CD4-positive, alpha-beta T cell treated with Interleukin-4 for 4 hours (primary cell): ENCODE data around the gene ORC6.

ENCODE experiments used
- DNase-seq: peaks from one replicate; pipeline ENCODE4 v3.0.0-alpha.2; 2020

Gene ORC6

GRCh38 chr16:46702030-46702429 lies 12.6 kb downstream of the ORC6 start:
- DNase-seq: no peak

GRCh38 chr16:46706642-46707041 lies 17.2 kb downstream of the ORC6 start:
- no peak for DNase-seq

- DNase-seq: no peak
Measured at GRCh38 chr16:46709469-46710005, 20.1 kb downstream of the ORC6 start.

- DNase-seq: no peak
Measured at GRCh38 chr16:46711106-46712058, 21.9 kb downstream of the ORC6 start.

- no peak for DNase-seq
Measured at GRCh38 chr16:46712911-46713310, 23.5 kb downstream of the ORC6 start.

GRCh38 chr16:46713634-46714033 lies 24.2 kb downstream of the ORC6 start:
- DNase-seq: no peak

- DNase-seq: no peak
Measured at GRCh38 chr16:46714797-46715591, 25.5 kb downstream of the ORC6 start.

GRCh38 chr16:46715769-46716305 lies 26.4 kb downstream of the ORC6 start:
- DNase-seq: no peak

- no peak for DNase-seq
Measured at GRCh38 chr16:46717692-46718091, 28.2 kb downstream of the ORC6 start.

GRCh38 chr16:46718214-46718613 lies 28.8 kb downstream of the ORC6 start:
- DNase-seq: no peak

GRCh38 chr16:46719528-46719927 lies 30.1 kb downstream of the ORC6 start:
- no peak for DNase-seq

GRCh38 chr16:46720619-46721018 lies 31.2 kb downstream of the ORC6 start:
- no peak for DNase-seq

- no peak for DNase-seq
Measured at GRCh38 chr16:46721885-46722284, 32.4 kb downstream of the ORC6 start.

GRCh38 chr16:46727184-46727583 lies 37.7 kb downstream of the ORC6 start:
- no peak for DNase-seq

GRCh38 chr16:46727630-46728029 lies 38.2 kb downstream of the ORC6 start:
- DNase-seq: no peak

GRCh38 chr16:46728806-46729205 lies 39.3 kb downstream of the ORC6 start:
- DNase-seq: no peak

GRCh38 chr16:46729326-46729995 lies 40.0 kb downstream of the ORC6 start:
- DNase-seq: no peak

- no peak for DNase-seq
Measured at GRCh38 chr16:46730126-46730525, 40.7 kb downstream of the ORC6 start.

GRCh38 chr16:46730801-46731690 lies 41.6 kb downstream of the ORC6 start:
- DNase-seq: no peak

- no peak for DNase-seq
Measured at GRCh38 chr16:46731691-46732555, 42.5 kb downstream of the ORC6 start.

- no peak for DNase-seq
Measured at GRCh38 chr16:46732561-46732960, 43.1 kb downstream of the ORC6 start.
